Skin epidermis (tissue), 12 donors: ENCODE results near the gene DOK7.
"Not testable (repeated sequence)": the region's sequence is repeated elsewhere in the genome, so short reads cannot be mapped to it uniquely, and the experiment has no call there.

ENCODE experiments used
- H3K27ac ChIP-seq, 21 experiments: fragments of 200-600 bp; sonication (generic) in 11 of 21; one replicate each; pipeline ENCODE4 v1.5.0; 2020; ENCODE audit warnings: mild to moderate bottlenecking in 3 of 21, inconsistent platforms in 2 of 21, moderate library complexity in 2 of 21
- H3K4me3 ChIP-seq, 7 experiments: fragments of 200-600 bp; sonication (generic) in 2 of 7; one replicate each; pipeline ENCODE4 v1.5.0; 2020; ENCODE audit warnings: inconsistent platforms in 2 of 7, mild to moderate bottlenecking in 2 of 7, moderate library complexity in 1 of 7

The DOK7 gene

GRCh38 chr4:3455596-3455995, 7.5 kb upstream of the DOK7 start:
- H3K27ac ChIP-seq, H3K4me3 ChIP-seq: not testable (repeated sequence)

- H3K27ac ChIP-seq = no peak overlapping the region
- H3K4me3 ChIP-seq = no peak overlapping the region
Observed at GRCh38 chr4:3458371-3458770, 4.7 kb upstream of the DOK7 start.

DNA sequence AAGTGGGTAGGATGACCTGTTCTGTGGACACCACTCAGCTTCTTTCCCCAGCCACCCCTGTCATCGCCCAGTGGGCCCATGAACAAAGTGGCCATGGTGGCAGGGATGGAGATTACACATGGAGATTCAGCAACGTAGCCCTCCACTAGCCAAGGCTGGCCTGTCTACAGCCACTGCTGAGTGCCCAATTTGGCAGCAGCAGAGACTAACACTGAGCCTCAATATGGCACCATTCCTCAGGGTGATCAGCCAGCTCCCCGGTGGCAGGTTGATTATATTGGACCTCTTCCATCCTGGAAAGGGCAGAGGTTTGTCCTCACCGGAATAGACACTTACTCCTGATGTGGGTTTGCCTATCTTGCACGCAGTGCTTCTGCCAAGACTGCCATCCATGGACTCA, 4.0 kb upstream of the DOK7 start:
- H3K27ac ChIP-seq, H3K4me3 ChIP-seq: not testable (repeated sequence)

DNA sequence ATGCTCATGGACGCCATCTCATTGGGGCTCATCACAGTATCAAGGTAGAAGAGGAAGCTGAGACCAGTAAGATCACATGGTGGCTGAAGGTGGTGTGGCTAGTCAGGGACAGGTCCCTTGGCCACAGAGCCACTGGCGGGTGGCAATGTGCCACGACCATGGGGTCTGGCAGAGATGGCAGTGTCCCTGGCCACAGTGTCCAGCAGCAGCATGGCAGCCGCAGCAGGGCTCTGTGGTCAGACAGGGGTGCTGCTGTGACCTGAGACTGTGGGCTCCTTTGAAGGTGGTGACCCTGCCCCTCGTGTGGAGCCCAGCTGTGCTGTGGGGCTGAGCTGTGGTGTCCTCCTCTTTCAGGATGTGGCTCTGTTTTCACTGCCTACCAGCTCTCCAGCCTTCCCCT, 2.2 kb upstream of the DOK7 start:
- Histone ChIP-seq H3K27ac (no peak overlapping the region), H3K4me3 (no peak overlapping the region)

DNA sequence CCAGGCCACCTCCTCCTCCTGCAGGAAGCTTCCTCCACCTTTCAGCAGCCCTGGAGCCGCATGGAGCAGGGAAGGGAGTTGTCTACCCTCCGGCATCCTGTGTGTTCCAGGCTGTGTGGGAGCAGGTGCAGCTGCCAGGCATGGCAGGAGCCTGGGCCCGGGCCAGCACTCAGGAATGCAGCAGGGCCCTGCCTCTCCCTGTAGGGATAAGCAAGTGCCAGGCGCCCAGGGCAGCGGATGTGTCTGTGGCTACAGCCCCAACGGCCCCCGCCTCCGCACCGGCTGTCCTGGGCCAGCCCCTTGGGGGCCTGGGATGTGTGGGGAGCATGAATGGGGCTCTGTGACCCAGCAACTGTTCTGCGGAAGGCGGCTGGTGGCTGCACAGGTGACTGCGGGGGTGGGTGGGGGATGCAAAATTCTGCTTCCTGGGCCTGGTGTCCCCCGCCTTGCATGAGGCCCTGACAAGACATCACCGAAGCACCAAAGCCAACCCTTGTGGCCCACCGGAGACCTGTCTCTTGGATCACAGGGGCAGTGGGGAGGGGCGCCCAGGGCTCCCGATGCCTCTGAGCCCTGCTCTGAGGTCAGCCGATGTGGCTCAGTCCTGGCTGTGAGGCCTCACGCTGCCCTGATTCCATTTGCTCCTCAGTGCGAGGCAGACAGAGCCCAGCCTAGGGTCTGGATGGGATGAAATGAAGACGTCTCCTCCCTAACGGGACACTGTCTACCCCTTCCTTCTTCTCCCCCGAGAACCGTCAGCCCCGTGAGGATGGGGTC, 1.4 kb upstream of the DOK7 start:
- Histone ChIP-seq H3K27ac (no peak overlapping the region), H3K4me3 (no peak overlapping the region)

DNA sequence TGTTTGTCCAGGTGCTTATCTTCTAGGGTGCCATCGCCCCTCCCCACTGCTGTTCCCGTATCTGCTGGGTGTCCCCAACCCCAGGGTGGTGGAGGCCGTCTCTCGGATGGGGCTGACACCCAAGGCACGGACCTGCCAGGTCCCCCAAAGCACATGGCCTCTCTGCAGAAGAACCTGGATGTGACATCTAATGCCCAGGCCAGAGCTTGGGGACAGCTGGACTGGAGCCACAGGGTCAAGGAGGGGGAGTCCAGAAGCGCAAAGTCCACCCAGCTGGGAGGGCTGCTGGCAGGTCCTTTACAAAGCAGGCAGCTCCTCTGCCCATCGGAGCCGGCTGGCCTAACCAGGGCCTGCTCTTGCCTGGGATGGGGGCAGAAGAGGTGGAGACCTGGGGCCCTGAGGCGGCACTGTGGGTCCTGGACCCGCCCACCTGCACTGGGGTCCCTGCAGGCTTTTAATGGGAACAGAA, 751 bp upstream of the DOK7 start:
- Histone ChIP-seq H3K4me3 (no peak overlapping the region), H3K27ac (no peak overlapping the region)

DNA sequence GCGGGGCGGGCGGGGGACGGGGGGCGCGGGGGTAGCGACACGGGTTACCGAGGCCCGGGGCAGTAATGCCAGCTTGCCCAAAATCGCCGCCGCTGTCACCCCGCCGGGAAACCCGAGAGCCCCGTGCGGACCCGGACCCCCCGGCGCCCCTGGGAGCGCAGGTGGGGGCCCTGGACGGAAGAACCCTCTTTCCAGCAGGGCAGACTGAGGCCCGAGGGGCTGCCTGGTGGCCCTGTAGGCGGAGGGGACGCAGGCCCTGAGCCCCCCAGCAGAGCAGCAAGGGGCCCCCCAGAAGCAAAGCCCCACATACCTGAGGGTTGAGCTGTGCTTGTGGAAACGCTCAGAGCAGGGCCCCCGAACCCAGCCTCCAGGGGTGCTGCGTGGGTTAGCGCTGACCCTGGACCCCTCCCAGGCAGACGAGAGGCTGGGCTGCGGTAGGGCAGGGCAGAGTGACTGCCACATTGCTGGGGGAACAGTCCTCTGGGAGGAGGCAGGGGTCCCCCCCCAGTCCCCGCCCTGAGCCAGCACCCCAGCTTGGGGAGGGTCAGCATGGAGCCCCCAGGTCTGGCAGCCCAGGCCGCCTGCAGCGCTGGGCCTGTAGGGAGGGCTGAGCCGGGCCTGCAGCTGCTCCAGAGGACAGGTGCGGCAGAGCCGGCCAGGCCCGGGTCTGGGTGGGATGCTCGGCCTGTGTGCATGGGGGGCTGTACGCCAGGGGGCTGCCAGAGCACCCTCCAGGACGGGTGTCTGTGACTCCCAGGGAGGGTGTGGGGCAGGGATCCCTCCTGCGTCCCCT, 646 bp downstream of the DOK7 start:
- H3K27ac ChIP-seq = peak overlapping the region in 1 of 21 experiments; percentile 9
- peak overlapping the region in 5 of 7 experiments; percentile 11 to 44 (median 21) for H3K4me3 ChIP-seq

DNA sequence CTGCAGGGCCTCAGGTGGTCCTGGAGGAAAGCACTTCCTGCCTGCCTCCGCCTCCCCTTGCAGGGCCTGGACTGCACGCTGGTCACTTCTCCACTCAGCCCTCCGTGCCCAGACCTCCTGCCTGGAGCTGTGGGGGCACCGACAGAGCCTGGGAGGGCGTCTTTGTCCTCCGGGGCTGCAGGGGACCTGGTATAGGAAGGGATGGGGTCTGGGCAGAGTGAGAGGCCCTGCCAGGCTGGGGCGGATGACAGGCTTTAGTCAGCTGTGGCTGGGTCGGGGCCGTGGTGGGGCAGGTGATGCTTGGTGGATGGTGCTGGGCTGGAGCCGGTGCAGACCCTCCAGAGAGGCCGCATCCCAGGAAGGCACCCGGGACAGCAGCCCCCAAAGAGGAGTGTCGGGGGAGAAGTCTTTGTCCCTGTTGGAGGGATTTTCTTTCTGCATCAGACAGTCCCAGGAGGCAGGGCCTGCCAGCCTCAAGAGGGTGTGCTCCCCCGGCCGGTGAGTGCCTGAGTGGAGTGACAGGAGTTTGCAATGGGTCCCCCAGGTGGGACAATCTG, 1.3 kb downstream of the DOK7 start:
- Histone ChIP-seq H3K4me3 (no peak overlapping the region), H3K27ac (no peak overlapping the region)

- Histone ChIP-seq H3K4me3 (no peak overlapping the region), H3K27ac (no peak overlapping the region)
Observed at GRCh38 chr4:3464911-3465697, 2.0 kb downstream of the DOK7 start.

DNA sequence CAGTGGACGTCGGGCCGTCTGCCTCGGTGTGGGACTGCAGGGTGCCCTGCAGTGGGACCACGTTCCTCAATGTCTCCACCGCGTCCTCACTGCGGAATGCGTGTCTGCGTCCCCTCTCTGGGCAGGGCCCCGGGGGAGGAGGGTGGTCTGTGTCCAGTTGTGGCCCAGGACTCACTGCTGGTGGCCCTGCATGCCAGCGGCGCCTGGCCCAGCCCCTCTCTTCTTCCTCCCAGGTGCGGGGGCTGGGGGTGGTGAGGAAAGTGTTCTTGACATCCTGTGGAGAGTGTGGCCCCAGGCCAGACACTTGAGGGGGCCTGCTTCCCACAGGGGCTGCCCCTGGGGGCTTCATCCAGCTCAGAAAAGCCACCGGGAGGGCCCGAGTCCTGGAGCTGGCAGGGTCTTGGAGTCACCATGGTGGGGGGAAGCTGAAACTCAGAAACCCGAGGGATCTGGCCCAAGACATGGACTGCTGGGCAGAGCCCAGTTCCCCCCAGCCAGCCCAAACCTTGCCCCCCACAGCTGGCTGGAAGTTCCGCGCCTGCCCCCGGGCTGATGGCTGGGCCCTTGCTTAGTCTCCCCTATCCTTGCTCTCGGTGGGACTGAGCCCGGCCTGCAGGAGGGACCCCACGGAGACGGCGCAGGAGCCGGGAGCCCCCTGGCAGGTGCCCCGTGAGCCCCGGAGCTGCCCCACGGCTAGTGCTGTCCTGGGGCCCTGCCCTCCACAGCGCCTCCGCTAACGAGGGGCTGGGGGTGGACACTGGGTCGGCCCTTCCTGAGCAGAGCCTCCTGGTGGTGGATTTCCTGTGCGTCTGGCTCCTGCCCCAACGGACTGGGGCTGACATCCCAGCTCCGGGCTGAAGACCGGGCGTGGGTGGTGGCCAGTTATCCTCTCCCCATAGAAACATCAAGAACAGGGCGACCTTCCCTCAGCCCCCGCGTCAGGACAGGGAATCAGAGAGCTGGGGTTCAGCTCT, 2.9 kb downstream of the DOK7 start:
- Histone ChIP-seq H3K27ac (no peak overlapping the region), H3K4me3 (no peak overlapping the region)

GRCh38 chr4:3466691-3467600, 3.8 kb downstream of the DOK7 start:
- H3K4me3 ChIP-seq = no peak overlapping the region
- no peak overlapping the region for H3K27ac ChIP-seq

DNA sequence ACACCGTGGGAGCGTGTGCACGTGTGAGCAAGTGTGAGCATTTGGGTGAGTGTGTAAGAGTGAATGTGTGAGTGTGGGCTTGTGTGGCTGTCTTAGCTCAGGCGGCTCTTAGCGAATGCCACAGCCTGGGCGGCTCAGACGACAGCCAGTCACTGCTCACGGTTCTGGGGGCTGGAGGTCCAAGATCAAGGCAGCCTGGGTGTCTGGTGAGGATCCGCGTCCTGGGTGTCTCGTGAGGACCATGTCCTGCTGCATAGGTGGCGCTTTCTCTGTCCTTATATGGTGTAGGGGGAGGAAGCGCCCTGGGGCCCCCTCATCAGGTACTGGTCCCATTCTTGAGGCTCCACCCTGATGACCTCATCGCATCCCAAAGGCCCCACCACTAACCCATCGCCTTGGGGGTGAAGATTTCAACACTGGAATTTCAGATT, 4.5 kb downstream of the DOK7 start:
- Histone ChIP-seq H3K27ac (no peak overlapping the region), H3K4me3 (no peak overlapping the region)

DNA sequence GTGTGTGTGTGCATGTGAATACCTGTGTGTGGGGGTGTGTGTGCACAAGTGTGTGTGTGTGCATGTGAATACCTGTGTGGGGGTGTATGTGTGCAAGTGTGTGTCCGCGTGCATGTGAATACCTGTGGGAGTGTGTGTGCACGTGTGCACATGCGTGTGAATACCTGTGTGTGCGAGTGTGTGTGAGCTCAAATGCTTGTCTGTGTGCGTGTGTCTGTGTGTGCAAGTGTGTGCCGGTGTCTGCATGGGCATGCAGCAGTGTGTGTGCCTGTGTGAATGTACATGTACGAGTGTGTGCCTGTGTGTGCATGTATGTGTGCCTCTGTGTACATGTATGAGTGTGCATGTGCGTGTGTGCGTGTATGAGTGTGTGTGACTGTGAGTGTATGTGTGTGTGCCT, 5.0 kb downstream of the DOK7 start:
- no peak overlapping the region for H3K4me3 ChIP-seq

GRCh38 chr4:3468804-3469203, 5.7 kb downstream of the DOK7 start:
- no peak overlapping the region for H3K27ac ChIP-seq
- H3K4me3 ChIP-seq = no peak overlapping the region

More for the DNA sequence above, 5.0 kb downstream of the DOK7 start:
- H3K27ac ChIP-seq = no peak overlapping the region

DNA sequence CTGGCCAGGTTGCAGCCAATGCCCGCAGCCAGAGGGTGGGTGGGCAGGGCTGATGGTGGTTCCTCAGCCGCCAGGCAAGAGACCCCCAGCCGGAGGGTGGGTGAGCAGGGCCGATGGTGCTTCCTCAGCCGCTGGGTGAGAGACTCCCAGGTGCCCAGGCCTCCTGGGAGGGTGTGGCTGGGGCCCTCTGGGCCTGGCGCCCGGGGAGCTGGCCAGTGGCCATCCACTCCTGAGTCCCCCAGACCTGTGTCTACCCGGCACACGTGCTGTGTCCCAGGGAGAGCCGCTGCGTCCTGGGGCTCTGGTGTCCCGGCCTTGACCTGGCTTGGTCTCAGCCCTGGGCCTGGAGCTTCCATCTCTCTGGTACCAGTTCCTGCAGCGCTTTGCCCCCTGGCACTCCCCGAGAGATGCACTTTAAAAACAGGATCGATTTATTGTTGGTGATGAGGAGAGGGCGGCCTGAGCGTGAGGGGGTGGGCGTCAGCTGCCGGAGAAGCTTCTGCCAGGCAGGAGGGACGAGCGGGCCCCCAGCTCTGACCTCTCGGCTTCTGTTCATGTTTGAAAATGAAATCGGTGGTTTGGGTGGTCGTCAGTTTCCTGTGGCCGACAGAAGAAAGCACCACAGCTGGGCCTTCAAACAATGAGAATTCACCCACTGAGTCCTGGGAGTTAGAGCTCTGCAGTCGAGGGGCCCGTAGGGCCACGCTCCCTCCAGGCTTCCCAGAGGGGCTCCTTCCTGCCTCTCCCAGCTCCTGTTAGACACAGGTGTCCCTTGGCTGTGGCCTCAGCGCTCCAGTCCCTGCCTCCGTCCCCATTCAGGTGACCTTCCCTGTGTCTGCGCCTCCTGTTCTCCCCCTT, 6.5 kb downstream of the DOK7 start:
- Histone ChIP-seq H3K27ac (no peak overlapping the region), H3K4me3 (no peak overlapping the region)

- Histone ChIP-seq H3K4me3 (no peak overlapping the region), H3K27ac (no peak overlapping the region)
Observed at GRCh38 chr4:3470244-3471097, 7.4 kb downstream of the DOK7 start.
